Inflammatory macrophage (primary cell): Measurements from ENCODE around the gene CDH23.
"Not testable (repeated sequence)": the region's sequence is repeated elsewhere in the genome, so short reads cannot be mapped to it uniquely, and the experiment has no call there.

Experiments
- DNase-seq, 2 donors: peaks; one replicate each; pipeline ENCODE4 v3.0.0-alpha.2; 2020 to 2022
- total RNA-seq, 18 experiments: gene quantifications; one replicate each; lab custom pipeline; 2026; ENCODE audit warnings: mixed read lengths in 6 of 18, inconsistent platforms in 2 of 18; lab: John Stamatoyannopoulos, UW

The CDH23 gene
- 16.4 to 288 (median 51.9) reads per million in 18 experiments for total RNA-seq

DNA sequence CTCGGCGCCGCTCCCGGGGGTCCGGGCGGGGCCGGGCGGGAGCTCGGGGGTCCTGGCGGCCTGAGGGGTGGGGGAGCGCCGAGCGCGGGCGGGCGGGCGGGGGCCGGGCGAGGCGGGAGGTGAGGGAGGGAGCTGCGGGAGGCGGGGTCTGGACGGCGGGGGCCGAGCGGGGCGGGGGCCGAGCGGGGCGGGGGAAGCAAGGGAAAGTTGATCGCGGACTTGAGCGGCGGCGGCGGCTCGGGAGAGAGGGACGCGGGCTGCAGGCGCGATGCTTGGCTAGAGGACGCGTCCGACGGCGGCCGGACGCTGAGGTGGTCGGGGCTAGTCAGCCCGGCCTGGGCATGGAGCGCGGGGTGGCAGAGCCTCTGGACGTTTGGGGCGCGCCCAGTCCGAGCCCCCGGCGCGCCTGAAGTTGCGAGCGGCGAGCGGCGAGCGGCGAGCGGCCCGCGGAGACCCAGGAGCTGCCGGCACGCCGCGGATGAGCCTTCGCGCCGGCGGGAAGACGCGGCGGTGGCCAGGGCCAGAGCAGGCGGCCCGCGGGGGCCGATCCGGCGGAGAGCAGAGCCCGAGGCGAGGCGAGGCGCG lies at the start of gene CDH23:
Gene CDH23 (plus strand): TSS at position 210 of the 585 bp plus-strand sequence. CDS start 42,912 bp downstream, outside the sequence.
- no peak for DNase-seq

DNA sequence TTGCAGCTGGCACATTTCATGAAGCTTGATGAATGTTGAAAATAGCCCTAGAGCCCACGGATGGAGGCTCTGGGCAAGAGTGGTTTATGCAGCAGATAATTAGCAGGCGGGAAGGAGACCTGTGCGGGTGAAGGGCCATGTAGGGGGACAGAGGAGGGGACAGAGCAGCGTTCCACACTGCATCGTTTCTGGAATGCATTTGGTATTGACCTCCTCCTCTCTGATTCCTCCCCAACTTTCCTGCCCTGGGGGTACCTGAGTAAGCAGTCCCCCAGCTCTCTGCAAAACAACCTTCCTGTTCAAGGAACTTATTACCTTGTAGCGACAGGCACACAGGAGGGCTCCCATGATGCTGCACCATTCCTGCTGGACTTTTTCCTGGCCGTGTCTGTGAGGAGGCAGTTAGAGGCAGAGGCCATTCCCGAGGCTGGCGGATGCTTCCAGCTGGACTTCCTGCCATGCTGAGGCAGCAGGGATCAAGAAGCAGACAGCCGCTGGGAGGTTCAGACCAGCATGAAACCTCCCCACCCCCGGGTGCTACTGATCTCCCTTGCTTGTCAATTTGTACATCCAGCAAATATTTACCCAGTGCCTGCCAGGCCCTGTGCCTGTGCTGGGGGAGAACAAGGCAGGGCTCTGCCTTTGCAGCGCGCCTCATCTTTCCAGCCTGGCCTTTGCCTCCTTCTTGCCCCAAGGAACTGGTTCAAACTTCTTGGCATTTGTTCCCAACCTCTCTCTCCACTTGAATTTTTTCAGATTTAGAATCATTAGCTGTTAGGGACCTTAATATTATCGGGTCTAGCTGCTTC lies 48.9 kb upstream of the CDH23 start:
- DNase-seq, result no peak

DNA sequence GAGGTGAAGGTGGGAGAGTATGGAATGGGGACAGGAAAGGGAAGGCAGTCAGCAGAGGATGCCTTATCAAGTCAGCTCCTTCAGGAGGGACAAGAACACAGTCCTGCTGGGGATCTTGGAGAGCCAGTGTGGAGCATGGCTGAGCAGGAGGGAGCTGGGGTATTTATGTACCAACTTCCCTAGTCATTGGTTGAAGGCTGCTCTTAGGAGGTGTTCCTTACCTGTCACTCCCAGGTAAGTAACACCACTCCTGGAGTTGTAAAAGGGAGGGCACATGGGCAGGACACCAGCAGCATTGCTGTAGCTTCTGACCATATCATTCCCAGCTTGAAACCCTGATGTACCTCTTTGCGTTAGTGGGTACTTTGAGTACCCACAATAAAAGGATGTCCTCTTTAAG lies 47.9 kb upstream of the CDH23 start:
- DNase-seq, result no peak

DNA sequence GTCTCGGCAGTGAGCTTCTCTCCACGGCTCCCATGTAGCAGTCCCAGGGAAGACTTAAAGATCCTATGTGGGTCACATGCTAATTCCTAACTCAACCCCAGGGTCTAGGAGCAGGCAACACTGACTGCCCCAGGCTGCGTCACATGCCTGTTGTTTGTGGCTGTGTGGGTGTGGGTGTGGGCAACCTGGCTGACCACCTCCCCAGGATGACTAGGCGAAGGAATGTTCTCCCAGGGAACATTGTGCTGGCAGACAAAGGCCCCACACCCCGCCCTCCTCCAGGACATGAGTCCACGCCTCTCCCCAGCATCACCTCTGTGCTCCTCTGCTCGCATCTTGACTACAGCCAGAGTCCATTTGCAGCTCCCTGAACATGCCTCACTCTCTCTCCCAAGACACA lies 47.3 kb upstream of the CDH23 start:
- DNase-seq, result peak; percentile 24 to 74

DNA sequence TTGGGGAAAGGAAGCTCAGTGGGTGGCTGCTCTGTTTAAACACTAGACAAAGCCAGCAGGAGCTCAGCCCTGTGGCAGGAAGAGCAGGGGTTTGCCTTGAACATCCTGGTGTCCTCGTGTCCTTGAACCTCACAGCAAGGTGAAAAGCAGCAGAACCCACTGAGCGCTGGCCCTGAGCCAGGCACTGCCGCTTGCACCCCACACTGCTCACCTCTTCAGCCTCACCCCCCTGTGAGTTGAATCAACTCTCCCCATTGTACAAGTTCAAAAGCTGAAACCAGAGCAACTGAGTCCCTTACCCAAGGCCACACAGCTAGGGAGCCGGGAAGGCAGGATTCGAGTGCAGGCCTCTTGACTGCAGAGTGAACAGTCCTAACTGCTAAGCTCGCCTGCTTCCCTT lies 45.6 kb upstream of the CDH23 start:
- no peak for DNase-seq

DNA sequence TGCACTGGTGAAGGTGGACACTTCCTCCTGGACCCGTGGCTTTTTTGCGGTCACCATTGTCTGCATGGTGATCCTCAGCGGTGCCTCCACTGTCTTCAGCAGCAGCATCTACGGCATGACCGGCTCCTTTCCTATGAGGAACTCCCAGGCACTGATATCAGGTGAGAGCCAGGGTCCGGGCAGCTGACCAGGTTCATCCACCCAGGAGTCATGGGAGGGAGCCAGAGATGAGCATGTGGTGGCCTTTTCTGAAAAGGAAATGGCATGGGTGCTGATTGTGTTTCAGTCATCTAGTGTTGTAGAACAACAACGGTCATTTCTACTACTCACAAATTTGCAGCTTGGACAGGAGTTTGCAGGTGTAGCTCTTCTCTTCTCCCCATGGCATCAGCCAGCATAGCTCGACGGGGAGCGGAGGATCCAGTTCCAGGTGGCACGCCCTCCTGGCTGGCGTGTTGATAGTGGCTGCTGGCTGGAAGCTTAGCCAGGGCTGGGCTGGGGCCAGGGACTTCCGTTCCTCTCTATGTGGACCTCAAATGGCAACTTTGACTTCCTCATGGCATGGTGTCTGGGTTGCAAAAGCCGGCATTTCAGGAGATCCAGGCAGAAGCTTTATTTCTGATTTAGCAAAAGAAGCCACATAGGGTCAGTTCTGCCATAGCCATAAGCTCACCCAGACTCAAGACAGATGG lies 44.9 kb upstream of the CDH23 start:
- peak; percentile 33 to 66 for DNase-seq

DNA sequence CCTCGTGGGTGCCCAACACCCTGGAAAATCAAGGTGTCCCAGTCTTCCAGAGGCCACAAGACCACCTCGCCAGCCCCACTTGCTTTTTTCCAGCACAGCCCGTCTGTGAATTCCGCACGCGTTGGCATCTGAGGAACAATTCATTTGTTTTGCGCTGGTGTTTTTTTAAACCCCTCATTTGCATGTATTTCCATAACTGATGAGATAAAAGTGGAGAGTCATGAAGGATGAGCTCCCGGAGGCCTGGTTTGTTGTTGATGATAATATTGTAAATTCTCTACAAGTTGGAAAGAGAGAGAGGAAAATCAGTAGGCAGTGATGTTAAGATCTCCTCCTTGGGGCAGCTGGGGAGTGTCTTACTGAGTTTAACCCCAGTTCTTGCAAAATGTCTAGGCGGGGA lies 43.1 kb upstream of the CDH23 start:
- DNase-seq, result no peak

DNA sequence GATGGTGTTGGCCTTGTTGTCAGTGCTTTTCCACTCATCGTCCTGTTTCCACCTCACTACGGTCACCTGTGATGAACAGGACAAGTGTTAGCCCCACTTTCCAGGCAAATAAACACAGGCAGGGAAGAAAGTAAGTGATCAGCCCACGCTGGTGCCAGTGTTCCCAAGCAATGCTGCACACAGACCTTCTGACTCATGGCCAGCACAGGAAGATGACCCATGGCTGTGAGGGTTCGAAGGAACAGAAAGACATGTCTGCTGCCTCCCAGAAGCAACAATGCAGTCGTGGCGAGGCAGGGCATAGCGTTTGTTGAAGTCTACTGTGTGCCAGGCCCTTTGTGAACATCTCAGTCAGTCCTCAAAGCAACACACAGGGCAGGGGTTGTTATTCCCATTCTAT lies 41.9 kb upstream of the CDH23 start:
- DNase-seq, result no peak

DNA sequence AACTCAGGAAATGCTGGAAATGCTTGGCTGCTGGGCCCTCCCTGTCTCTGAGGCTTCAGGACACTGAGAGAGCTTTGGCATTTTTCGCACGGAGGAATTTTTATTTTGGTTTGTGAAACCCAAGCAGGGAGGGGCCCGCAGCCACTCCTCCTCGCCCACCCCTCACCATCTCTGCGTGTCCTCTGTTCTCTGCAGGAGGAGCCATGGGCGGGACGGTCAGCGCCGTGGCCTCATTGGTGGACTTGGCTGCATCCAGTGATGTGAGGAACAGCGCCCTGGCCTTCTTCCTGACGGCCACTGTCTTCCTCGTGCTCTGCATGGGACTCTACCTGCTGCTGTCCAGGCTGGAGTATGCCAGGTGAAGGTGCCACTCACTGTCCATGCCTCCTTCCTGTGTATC lies 40.8 kb upstream of the CDH23 start:
- no peak for DNase-seq

DNA sequence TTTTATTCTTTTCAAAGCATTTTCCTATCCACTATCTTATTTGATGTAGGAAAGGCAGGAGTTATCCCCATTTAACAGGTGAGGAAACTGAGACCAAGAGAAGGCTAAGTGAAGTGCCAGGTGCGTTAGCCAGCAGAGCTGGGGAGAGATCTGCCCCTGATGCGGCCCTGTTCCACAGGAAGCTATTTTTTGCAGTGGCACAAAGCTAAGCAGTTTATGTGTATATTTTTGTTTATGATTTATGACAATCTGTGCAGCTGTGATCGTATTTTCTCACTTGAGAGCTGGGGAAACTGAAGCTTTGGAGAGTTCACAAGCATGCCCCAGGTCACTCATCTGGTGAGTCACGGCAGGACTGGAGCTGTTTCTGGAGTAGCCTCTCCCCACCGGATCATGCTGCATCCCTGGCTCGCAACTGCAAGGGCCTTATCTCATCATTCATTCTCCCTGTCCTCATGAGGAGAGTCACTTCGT lies 38.9 kb upstream of the CDH23 start:
- no peak for DNase-seq

DNA sequence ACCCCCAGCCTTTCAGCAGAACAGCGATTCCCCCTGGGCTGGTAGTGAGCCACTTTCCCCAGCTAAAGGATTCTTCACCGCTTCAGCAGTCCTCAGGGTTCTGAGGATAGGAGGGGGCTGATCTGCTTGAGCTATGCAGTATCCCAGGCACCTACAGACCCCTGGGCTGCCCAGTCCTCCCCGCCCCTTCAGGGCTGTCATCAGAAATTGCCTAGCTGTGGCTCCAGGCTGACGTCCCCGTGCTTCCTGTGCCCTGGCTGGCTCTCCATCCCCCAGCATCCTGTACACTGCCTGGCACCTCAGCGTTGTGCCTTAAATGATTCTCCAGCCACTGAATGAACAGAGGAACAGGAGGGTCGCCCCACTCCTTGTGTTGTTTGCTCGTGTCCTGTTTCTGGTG lies 38.4 kb upstream of the CDH23 start:
- no peak for DNase-seq

DNA sequence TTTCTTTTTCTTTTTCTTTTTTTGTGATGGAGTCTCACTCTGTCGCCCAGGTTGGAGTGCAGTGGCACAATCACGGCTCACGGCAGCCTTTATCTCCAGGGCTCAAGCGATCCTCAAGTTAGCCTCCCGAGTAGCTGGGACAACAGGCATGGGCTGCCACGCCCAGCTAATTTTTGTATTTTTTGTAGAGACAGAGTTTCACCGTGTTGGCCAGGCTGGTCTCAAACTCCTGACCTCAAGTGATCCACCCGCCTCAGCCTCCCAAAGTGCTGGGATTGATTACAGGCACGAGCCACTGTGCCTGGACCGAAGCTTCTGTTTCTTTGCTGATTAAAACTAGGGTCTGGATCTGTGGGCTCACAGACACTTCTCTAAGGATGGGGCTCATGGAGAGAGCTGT lies 37.8 kb upstream of the CDH23 start:
- not testable (repeated sequence) for DNase-seq

DNA sequence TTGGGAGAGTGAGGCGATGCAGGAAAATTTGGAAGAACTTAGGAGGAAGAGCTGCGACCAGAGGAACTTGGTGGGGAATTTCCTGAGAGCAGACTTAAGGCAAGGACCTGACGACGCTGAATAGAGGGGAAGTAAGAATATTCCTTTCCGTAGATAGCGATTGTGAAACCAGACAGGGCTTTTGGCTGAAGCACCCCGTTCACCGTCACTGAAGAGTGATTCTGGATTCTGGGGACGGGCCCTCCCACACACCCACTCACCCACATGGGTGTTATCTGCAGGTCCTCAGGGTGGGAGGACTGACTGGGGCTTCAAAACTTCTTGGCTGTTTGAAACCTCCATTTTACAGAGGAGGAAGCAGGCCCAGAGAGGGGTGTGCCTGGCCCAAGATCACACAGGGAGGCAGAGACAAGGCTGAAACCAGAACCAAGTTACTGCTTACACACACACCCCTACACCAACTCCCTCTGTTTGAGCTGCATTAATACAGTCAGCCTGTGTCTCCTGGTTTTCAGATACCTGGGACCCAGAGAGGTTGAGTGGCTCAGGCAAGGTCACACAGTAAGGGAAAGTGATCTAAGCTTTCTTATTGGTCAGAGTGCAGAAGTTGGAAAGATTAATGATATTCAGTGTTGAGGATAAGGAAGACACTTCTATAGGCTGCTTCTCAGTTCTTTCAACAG lies 37.2 kb upstream of the CDH23 start:
- peak; percentile 94 to 98 for DNase-seq

DNA sequence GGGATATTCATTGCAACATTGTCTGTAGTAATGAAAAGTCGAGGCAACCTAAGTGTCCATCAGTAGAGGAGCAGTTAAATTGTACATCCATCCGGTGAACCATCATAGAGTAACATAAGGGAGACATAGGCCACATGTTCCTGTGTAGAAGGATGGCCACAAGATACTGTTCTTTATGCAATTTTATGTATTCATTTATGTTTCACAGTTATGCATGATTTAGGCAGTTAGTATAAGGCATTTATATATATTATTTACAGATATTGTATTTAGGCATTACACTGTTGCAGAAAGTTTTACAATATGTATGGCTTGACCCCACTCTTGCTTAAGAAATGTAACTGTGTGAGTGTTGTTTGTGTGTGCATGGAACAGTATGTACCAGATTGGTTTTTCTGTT lies 36.0 kb upstream of the CDH23 start:
- DNase-seq, result no peak

DNA sequence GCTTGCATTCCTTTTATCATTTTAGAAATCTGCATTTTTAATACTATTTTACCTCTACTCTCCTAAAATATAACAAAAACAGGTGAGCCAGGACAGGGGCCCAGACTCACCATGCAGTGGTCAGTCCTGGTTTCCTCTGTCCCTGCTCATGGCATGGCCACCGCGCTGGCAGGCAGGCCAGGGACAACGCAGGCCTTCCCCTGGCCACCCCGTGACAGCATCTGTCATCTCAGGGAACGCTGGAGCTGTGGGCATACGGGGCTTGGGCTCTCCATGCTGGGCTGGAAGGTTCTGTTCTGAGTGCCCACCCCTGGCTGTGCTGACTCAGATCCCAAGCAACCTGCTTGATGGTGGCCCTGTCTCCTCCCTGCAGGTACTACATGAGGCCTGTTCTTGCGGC lies 35.1 kb upstream of the CDH23 start:
- DNase-seq, result no peak

DNA sequence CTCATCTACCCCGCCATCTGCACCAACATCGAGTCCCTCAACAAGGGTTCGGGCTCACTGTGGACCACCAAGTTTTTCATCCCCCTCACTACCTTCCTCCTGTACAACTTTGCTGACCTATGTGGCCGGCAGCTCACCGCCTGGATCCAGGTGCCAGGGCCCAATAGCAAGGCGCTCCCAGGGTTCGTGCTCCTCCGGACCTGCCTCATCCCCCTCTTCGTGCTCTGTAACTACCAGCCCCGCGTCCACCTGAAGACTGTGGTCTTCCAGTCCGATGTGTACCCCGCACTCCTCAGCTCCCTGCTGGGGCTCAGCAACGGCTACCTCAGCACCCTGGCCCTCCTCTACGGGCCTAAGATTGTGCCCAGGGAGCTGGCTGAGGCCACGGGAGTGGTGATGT lies 34.6 kb upstream of the CDH23 start:
- DNase-seq, result no peak

DNA sequence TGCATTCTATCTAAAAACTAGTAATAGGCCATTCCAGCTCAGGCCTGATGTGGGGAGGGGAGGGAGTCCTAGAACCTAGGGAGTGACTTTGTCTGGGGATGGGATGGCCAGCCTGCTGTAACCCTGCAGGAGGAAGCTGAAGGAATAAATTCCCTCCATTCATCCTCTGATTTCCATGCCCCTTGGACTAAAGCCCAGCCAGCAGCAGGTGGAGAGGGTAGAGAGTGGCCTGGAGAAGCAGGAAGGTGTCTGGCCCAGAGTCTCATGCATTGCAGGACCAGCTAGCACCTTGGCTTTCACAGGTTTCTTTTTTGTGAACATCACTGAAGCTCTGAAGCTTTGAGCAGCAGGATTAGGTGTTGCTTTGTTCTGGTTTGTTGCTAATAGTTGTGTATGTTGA lies 32.8 kb upstream of the CDH23 start:
- DNase-seq, result no peak

DNA sequence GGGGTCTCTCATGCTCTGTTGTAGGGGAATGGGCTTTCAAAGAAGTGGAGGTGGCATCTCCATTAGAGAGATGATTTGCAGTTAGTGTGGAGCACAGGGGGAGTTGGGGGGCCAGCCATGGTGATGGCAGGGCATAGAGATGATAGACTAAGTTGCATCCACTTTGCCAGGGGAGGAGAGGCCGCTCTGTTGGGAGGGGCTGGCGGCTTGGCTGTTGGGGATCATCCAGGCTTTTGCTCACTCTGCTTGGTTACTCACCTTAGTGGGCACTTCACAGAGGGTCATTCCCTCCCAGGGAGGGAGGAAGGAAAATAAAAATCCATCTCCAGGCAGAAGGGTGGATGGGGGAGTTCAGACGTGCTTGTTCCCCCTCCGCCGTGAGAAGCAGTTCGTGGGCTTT lies 31.4 kb upstream of the CDH23 start:
- no peak for DNase-seq

DNA sequence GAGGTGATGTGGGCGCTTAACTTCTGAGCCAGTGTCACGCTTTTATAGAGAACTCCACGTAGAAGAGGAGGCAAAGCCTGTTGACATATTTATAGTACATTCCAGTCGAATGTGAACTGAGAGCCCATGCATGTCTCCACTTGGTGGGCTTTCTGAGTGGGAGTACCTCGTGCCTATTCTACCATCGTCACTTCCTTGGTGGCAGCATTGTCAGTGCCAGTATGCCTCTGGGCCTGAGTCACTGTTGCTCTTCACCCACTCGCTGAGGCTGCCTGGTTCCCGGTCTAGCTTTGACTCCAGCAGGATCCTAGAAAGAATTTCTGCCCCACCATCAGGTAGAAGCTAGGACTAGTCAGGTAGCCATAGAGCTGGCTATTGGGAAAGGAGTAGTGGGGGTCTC lies 30.0 kb upstream of the CDH23 start:
- DNase-seq, result peak; percentile 82 to 97

DNA sequence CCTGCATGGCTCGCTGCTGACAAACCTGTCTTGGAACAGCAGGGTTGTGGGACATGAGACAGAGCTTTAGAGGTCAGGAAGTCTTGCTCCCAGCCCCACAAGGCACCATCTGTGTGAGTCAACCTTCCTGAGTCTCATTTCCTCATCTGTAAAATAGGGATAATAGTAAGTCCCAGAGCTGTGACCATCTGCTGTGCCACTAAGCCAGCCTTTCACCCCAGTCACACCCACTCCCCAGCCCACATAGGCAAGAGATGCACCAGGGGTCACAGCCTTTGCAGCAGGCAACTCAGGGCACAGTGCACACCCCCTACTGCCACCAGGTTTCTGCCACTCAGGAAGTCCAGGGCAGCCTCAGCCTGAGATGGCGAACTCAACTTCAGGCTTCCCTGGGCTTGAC lies 29.4 kb upstream of the CDH23 start:
- peak; percentile 92 to 98 for DNase-seq

DNA sequence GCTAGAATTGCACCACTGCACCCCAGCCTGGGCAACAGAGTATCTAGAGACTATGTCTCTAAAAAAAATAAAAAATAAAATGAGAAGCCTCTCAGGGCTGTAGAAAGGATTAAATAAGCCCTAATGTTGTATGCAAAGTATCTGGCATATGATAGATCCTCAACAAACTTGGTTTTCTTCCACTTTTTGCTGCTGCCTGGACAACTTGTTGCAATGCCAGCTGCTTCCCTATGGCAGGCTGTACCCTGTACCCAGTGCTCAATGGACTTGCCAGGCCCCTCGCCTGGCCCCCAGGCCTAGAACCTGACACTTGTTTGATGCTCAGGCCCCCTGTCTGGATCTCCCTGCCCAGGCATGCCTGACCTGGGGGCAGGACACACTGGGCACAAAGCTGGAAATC lies 28.5 kb upstream of the CDH23 start:
- peak; percentile 31 to 51 for DNase-seq

DNA sequence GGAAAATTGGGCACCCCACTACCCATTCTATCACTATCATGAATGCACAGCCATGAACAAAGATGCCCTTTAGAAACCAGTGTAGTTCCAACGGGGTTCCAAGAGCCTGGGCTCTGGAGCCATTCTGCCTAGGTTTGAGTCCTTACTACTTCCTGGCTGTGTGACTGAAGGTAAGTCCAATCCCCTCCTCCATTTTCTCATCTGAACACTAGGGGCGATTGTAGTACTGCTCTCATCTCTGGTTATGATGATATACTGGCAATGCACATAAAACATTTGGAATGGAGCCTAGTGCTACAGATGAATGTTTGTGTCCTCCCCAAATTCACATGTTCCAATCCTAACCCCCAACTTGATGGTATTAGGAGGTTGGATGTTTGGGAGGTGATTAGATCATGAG lies 28.1 kb upstream of the CDH23 start:
- no peak for DNase-seq

DNA sequence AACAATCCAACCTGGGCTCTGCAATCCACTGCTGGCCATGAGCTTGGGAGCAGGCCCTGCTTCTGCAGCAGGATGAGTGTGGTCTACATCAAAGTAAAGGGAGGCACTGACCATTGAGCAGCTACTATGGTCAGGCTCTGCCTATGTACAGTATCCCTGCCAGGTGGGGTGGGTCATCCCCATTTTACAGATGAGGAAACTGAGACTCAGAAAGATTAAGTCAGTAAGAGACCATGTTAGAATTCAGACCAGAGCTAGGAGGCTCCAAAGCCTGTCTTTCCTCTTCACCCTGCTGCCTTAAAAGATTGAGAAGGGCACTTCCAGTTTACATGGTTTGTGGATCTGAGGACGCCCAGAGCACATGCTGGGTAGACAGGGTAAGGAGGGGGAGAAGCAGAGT lies 27.1 kb upstream of the CDH23 start:
- DNase-seq, result no peak
